ENCODE measurements around the gene IRF8. TPM values are rescaled to one million over a fixed set of nuclear protein-coding genes. Genes with fewer than 3 reads are reported as not detected.

IRF8 gene
- total and polyA plus RNA-seq, 2 of the 4 experiments (the other 2 are of a cell fraction): not detected

GRCh38 chr16:85913141-85913601 lies 14.2 kb downstream of the IRF8 start:
- Histone ChIP-seq H2AK9ac (replicated peaks; ENCODE audit: low read depth, low read length, poor library complexity) (no peak overlapping the region), H3K9me1 (ENCODE audit: insufficient read depth, low read length) (no peaks in the 10 kb centered on the region), H2AK5ac (ENCODE audit: low read depth, low read length) (no peak overlapping the region), H3K79me1 (ENCODE audit: low read depth in 1 of 2, low read length in 2 of 2) (no peaks in the 10 kb centered on the region), H3K36me3 (ENCODE audit: control insufficient read depth, insufficient read depth, low read length) (no peaks in the 10 kb centered on the region), H3K4me2 (ENCODE audit: low read depth, low read length) (no peak overlapping the region), H3K18ac (ENCODE audit: low read depth, low read length) (no peak overlapping the region; the same call in 1 of the 2 replicates), H4K8ac (ENCODE audit: low read depth in 2 of 2, low read length in 2 of 2) (no peak overlapping the region), H3K27ac (ENCODE audit: insufficient read depth, low read length) (no peak overlapping the region), H3K4me3 (ENCODE audit: insufficient read depth, low read depth, low read length) (no peak overlapping the region), H2BK5ac (ENCODE audit: low read depth, low read length, poor library complexity, severe bottlenecking) (no peak overlapping the region), H4K5ac (ENCODE audit: low read depth, low read length) (no peak overlapping the region; the same call in 1 of the 2 replicates), H2BK20ac (ENCODE audit: low read depth, low read length) (no peak overlapping the region), H2BK15ac (ENCODE audit: low read depth, low read length) (no peak overlapping the region), H4K91ac (ENCODE audit: insufficient read depth, low read depth, low read length) (no peak overlapping the region), H3K9ac (ENCODE audit: low read depth, low read length) (no peak overlapping the region), H3K27me3 (ENCODE audit: control insufficient read depth, insufficient read depth, low read length) (peaks cover 55% of the 10 kb centered on the region), H3K14ac (replicated peaks; ENCODE audit: low read depth, low read length) (no peak overlapping the region), H2AFZ (replicated peaks; ENCODE audit: low read length, poor library complexity) (no peak overlapping the region), H2BK120ac (ENCODE audit: low read depth, low read length) (no peak overlapping the region), H3K4me1 (ENCODE audit: control insufficient read depth, insufficient read depth, low read length) (peaks cover 4% of the 10 kb centered on the region; the same call in 1 of the 2 replicates), H3K56ac (ENCODE audit: extremely low read depth, insufficient read depth, low read length) (no peak overlapping the region), H3K4ac (ENCODE audit: low read depth, low read length) (no peak overlapping the region), H4K20me1 (ENCODE audit: insufficient read depth, low read length) (no peaks in the 10 kb centered on the region), H3K9me3 (ENCODE audit: control insufficient read depth, insufficient read depth, low read length) (no peaks in the 10 kb centered on the region), H3K23ac (ENCODE audit: low read depth, low read length) (no peak overlapping the region)
- in situ Hi-C loops (cut with MboI; ENCODE audit: low sequenced_read_pairs) (no loop called here), dilution Hi-C loops (cut with HindIII; ENCODE audit: low sequenced_read_pairs, unreplicated experiment) (no loop called here), intact Hi-C loops (cut with micrococcal nuclease) (no loop called here)
- POLR2A ChIA-PET (ENCODE audit: unreplicated experiment): no interaction called here
- no TSS peak for BruUV-seq (replicated peaks)
- no peak for TF ChIP-seq SMC3 (IDR thresholded peaks at IDR 0.05; ENCODE audit: low read depth, low read length)
- no peak for TF ChIP-seq USF2 (IDR thresholded peaks at IDR 0.05; ENCODE audit: low read depth, low read length)
- no peak for TF ChIP-seq MAZ (IDR thresholded peaks at IDR 0.05; ENCODE audit: borderline replicate concordance, low read depth, low read length)
- TF ChIP-seq CTCF (conservative IDR thresholded peaks at IDR 0.05; ENCODE audit: low read depth, low read length): no peak
- TF ChIP-seq CHD1 (IDR thresholded peaks at IDR 0.05; ENCODE audit: low read depth, low read length): no peak
- TF ChIP-seq MAFK (IDR thresholded peaks at IDR 0.05; ENCODE audit: low read depth, low read length): no peak
- no peak for TF ChIP-seq BHLHE40 (IDR thresholded peaks at IDR 0.05; ENCODE audit: low read depth, low read length)
- no peak for TF ChIP-seq RCOR1 (IDR thresholded peaks at IDR 0.05; ENCODE audit: insufficient replicate concordance, low read length)
- no peak for TF ChIP-seq RFX5 (IDR thresholded peaks at IDR 0.05; ENCODE audit: low read depth, low read length)
- TF ChIP-seq RAD21 (IDR thresholded peaks at IDR 0.05; ENCODE audit: low read length): no peak
- TF ChIP-seq ELK1 (IDR thresholded peaks at IDR 0.05; ENCODE audit: borderline replicate concordance, low read depth, low read length): no peak
- TF ChIP-seq CEBPB (IDR thresholded peaks at IDR 0.05; ENCODE audit: low read depth, low read length): no peak
- TF ChIP-seq MXI1 (IDR thresholded peaks at IDR 0.05; ENCODE audit: borderline replicate concordance, low read depth, low read length): no peak
- TF ChIP-seq NFE2L2 (IDR thresholded peaks at IDR 0.05; ENCODE audit: low read depth, low read length): no peak
- TF ChIP-seq POLR2A (IDR thresholded peaks at IDR 0.05; ENCODE audit: low read depth, low read length): no peak
- no peak for TF ChIP-seq FOS (IDR thresholded peaks at IDR 0.05; ENCODE audit: low read depth, low read length)
- CTCF ChIA-PET: no interaction called here
- 100% methylated on average over 2 of the region's 12 CpGs; no CpG with 5 or more reads in 1 of the 2 experiments for WGBS, 2 experiments (ENCODE audit: extremely low coverage in 2 of 2, insufficient read length in 1 of 2)
- ATAC-seq (ENCODE audit: low read depth): no peak
- DNase-seq: no peak
